K562 (cell line): ENCODE measurements around the gene SND1. TPM values are rescaled to one million over a fixed set of nuclear protein-coding genes. Genes with fewer than 3 reads are reported as not detected.

ENCODE experiments used
- CBX5 ChIP-seq: IDR thresholded peaks from 2 replicates; pipeline ENCODE4 v1.6.1; 2014; ENCODE audit warnings: low read depth, borderline replicate concordance
- CC2D1A ChIP-seq: fragments of 450-650 bp; IDR thresholded peaks from 2 replicates; pipeline ENCODE4 v1.6.1; 2017; ENCODE audit warnings: mild to moderate bottlenecking
- CHD4 ChIP-seq: fragments of 200-600 bp; sonication (generic); IDR thresholded peaks from 3 replicates; pipeline ENCODE4 v1.6.1; 2012; ENCODE audit warnings: low read depth, mild to moderate bottlenecking, mixed read lengths, low read length, inconsistent platforms; ENCODE audit not compliant: insufficient read depth, insufficient replicate concordance, poor library complexity, severe bottlenecking
- ETV1 ChIP-seq: fragments of 450-650 bp; conservative IDR thresholded peaks from 2 replicates; pipeline ENCODE4 v1.6.1; 2016; ENCODE audit warnings: missing genetic modification characterization, control low read depth, low read depth, missing compliant biosample characterization
- FOXP4 ChIP-seq: sonication (generic); formaldehyde crosslinking; IDR thresholded peaks from 2 replicates; pipeline ENCODE4 v1.8.0; 2022; ENCODE audit warnings: mild to moderate bottlenecking, missing genetic modification reagents, borderline replicate concordance
- HINFP ChIP-seq: fragments of 450-650 bp; conservative IDR thresholded peaks from 2 replicates; pipeline ENCODE4 v1.6.1; 2016; ENCODE audit warnings: missing genetic modification characterization, low read depth, mild to moderate bottlenecking, control low read depth, missing compliant biosample characterization
- JUND ChIP-seq, 2 experiments: IDR thresholded peaks; 2 replicates in 1 of 2; 3 replicates in 1 of 2; pipeline ENCODE4 v1.6.1; 2011; ENCODE audit warnings: borderline replicate concordance in 2 of 2, low read depth in 2 of 2, low read length in 2 of 2, improper control_type of control experiment in 1 of 2, missing biosample characterization in 1 of 2, missing genetic modification characterization in 1 of 2, missing genetic modification reagents in 1 of 2
- KAT2B ChIP-seq: IDR thresholded peaks from one replicate; pipeline ENCODE4 v1.6.1; 2012; ENCODE audit warnings: low read depth, mild to moderate bottlenecking, control low read depth, inconsistent platforms, low read length, moderate library complexity
- MTA2 ChIP-seq: fragments of 450-650 bp; IDR thresholded peaks from 2 replicates; pipeline ENCODE4 v1.6.1; 2016; ENCODE audit warnings: low read depth
- SMAD1 ChIP-seq: fragments of 150-350 bp; IDR thresholded peaks from 2 replicates; pipeline ENCODE4 v1.6.1; 2014; ENCODE audit warnings: low read length, low read depth; ENCODE audit not compliant: partially characterized antibody
- polyA plus RNA-seq, 8 experiments: library from polyadenylated mRNA; depleted of rRNA in 4 of 8; stranded (reverse) in 5 of 8; unstranded in 3 of 8; fragments of >200 nt; fragmentation: Nextera tagmentation in 2 of 8; fragmentation: Illumina TruSeq in 1 of 8; extraction: Ambion mirVana in 2 of 8; extraction: Trizol in 1 of 8; gene quantifications; 2 replicates each; pipeline versions ENCODE4 v1.2.1 to v1.2.3, GENCODE V29; 2011 to 2014; ENCODE audit warnings: inconsistent platforms in 1 of 8, missing spikeins in 1 of 8
- total RNA-seq, 7 experiments: library from RNA; depleted of rRNA in 6 of 7; stranded (reverse); fragments of >200 nt in 6 of 7; fragmentation: Illumina TruSeq in 2 of 7; extraction: Trizol in 2 of 7; gene quantifications; 2 replicates each; pipeline versions ENCODE4 v1.2.1 to v1.2.3, GENCODE V29; 2011 to 2021; ENCODE audit warnings: low replicate concordance in 1 of 7
- TF ChIP-seq, protein P1 (sequence below): fragments of 450-650 bp; IDR thresholded peaks from 2 replicates; pipeline ENCODE4 v1.6.1; 2017; ENCODE audit warnings: mild to moderate bottlenecking, moderate library complexity

SND1 gene
- total and polyA plus RNA-seq, 9 of the 15 experiments (the other 6 are each of a cell fraction or from before 2014, with no cell fraction given): 46.5 to 307 (median 191) TPM

DNA sequence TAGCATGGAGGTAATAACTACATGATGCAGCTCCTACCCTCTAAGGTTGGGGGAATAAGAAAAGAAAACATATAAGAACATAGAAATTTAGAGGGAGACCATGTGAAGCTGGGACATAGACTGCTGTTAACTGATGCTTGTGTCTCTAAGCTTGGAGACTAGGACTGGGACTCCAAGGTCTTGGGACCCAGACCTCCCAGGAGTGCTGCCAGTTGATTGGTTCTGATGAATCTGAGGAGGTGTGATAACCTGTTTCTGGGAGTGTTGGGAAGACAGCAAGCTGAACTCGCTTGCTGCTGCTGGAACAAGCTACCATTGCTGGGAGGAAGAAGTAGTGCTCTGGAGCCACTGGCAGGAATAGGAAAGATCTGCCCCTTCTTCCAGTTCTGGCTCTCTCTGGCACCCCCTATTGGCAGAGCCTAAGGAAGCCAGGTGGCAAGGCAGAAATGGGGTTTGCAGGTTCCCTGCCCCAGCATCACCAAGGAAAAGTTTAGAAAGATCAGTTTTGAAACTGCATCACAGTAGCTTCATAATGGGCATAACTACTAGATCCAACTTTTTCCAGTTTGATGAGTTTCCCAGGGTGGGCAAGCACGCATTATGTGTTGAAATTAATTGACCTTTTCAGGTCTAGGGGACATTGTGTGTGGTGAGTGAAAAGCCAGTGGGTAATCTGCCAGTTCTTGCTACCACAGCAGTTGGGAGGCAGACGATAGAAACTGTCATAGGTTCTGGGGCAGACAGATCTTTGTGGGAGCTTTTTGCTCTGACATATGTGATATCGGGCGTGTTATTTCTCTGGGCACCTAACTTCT is 140.7 kb downstream of the SND1 start (continued):
- TF ChIP-seq SMAD1 (no peak), CHD4 (no peak), MTA2 (no peak), HINFP (no peak), JUND (IDR thresholded peaks at IDR 0.05; ENCODE audit: borderline replicate concordance, low read depth, low read length) (0 out of 2 replicates have a peak, but pooled peaks have one; percentile 14), JUND (tag; IDR thresholded peaks at IDR 0.05; ENCODE audit: borderline replicate concordance, low read depth, low read length) (no peak), FOXP4 (no peak), KAT2B (no peak), ETV1 (no peak), CC2D1A (no peak), CBX5 (no peak)
- TF ChIP-seq, protein P1, sequence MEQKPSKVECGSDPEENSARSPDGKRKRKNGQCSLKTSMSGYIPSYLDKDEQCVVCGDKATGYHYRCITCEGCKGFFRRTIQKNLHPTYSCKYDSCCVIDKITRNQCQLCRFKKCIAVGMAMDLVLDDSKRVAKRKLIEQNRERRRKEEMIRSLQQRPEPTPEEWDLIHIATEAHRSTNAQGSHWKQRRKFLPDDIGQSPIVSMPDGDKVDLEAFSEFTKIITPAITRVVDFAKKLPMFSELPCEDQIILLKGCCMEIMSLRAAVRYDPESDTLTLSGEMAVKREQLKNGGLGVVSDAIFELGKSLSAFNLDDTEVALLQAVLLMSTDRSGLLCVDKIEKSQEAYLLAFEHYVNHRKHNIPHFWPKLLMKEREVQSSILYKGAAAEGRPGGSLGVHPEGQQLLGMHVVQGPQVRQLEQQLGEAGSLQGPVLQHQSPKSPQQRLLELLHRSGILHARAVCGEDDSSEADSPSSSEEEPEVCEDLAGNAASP: no peak
